Upper lobe of right lung (tissue), 1 donor: ENCODE results near the gene PC. TPM values are rescaled to one million over a fixed set of nuclear protein-coding genes. Genes with fewer than 3 reads are reported as not detected.

ENCODE experiments used
- ATAC-seq: fragments of 200-7000 bp; cut with Tn5 transposase; one replicate; pipeline ENCODE4 v1.9.1; 2020; ENCODE audit warnings: mild to moderate bottlenecking, moderate library complexity
- DNase-seq: peaks from one replicate; pipeline ENCODE4 v3.0.0-alpha.2; 2020
- H3K27ac ChIP-seq: fragments of 200-600 bp; one replicate; pipeline ENCODE4 v1.8.0; 2022
- H3K27me3 ChIP-seq: fragments of 200-600 bp; one replicate; pipeline ENCODE4 v1.8.0; 2022; ENCODE audit warnings: mild to moderate bottlenecking
- H3K36me3 ChIP-seq: fragments of 200-600 bp; one replicate; pipeline ENCODE4 v1.8.0; 2022
- H3K4me1 ChIP-seq: fragments of 200-600 bp; one replicate; pipeline ENCODE4 v1.8.0; 2022
- H3K4me3 ChIP-seq: fragments of 200-600 bp; one replicate; pipeline ENCODE4 v1.8.0; 2022; ENCODE audit warnings: mild to moderate bottlenecking
- H3K9me3 ChIP-seq: fragments of 200-600 bp; one replicate; pipeline ENCODE4 v1.8.0; 2022
- intact Hi-C: fragments of 100-400 bp; cut with DNase I; formaldehyde crosslinking; loops from one replicate; pipeline ENCODE4 v1.11.0; 2022
- total RNA-seq: library from RNA; stranded (reverse); fragmentation: NEBNext Ultra II Directional; extraction: Animal tissue kit (Norgen Biotek cat#: 25700); gene quantifications from one replicate; pipeline ENCODE4 v1.2.1, GENCODE V29; 2021
- TF ChIP-seq, protein P1 (sequence below): fragments of 200-600 bp; IDR thresholded peaks from one replicate; pipeline ENCODE4 v1.8.0; 2022; ENCODE audit warnings: antibody characterized with exemption
- donor health status: DM: no; HTN: yes; CAD: no; lungs with severe emphysema.

The PC gene
- total RNA-seq, 1 donor from 2014 or later: 12.7 TPM

DNA sequence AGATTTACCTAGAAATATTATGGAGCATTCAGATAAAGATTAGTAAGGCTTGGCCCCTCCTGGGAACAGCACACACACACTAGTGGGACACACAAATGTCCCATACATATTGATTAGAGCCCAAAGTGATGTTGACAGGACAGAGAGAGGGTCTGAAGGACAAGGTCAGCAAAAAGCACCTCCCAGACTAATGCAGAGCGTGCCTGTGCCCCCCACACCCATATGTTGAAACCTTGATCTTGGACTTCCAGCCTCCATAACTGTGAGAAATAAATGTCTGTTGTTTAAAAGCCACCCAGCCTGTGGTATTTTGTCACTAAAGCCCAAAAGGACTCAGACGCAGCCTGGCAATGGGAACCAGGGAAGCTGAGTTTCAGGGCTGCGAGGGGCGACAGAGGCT, 73.7 kb downstream of the PC start:
- Histone ChIP-seq H3K27me3 (no peaks in the 10 kb centered on the region), H3K4me3 (no peak overlapping the region), H3K4me1 (no peaks in the 10 kb centered on the region), H3K27ac (no peak overlapping the region), H3K9me3 (no peaks in the 10 kb centered on the region), H3K36me3 (no peaks in the 10 kb centered on the region)
- no peak for ATAC-seq
- TF ChIP-seq, protein P1, sequence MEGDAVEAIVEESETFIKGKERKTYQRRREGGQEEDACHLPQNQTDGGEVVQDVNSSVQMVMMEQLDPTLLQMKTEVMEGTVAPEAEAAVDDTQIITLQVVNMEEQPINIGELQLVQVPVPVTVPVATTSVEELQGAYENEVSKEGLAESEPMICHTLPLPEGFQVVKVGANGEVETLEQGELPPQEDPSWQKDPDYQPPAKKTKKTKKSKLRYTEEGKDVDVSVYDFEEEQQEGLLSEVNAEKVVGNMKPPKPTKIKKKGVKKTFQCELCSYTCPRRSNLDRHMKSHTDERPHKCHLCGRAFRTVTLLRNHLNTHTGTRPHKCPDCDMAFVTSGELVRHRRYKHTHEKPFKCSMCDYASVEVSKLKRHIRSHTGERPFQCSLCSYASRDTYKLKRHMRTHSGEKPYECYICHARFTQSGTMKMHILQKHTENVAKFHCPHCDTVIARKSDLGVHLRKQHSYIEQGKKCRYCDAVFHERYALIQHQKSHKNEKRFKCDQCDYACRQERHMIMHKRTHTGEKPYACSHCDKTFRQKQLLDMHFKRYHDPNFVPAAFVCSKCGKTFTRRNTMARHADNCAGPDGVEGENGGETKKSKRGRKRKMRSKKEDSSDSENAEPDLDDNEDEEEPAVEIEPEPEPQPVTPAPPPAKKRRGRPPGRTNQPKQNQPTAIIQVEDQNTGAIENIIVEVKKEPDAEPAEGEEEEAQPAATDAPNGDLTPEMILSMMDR: no peak
- no peak for DNase-seq
- intact Hi-C loops: no loop called here

DNA sequence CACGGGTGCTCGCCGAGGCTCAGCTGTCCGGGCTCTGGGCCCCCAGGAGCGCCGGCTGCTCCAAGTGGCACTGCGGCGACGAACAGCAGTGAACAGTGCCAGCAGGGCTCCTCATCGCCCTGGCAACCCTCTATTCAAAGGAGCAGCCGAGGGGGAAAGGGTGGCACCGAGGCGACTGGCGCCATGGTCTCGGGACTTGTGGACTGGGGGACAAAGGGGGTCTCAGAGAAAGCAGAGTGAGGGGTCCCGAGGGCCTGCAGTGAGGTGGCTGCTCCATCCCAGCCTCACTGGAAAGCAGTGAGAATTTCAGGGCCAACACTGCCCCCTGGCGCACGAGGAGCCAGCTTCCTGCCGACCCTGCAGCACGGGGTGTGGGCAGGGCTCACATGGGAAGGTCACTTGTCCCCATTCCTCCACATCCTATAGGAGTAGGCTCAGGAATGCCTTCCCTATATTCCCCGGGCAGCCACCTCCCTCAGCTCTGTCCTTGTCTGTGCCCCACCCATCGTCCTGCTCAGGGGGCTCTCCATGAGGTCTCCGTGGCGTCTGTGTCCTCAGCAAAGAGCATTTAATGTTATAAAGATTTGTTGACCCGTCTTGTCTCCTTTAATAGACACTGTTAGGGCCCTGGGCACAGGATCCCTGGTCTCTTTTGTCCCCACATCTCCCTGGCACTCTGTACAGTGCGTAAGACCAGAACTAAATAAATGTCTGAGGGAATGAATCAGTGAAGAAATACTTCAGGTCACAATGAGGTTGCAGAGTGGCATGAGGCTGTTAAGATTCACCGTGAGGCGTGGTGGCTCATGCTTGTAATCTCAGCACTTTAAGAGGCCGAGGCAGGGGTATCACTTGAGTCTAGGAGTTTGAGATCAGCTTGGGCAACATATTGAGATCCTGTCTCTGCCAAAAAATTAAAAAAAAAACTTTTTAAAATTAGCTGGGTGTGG, 74.9 kb downstream of the PC start:
- Histone ChIP-seq H3K27ac (no peak overlapping the region), H3K36me3 (no peaks in the 10 kb centered on the region), H3K4me1 (no peaks in the 10 kb centered on the region), H3K4me3 (peak overlapping the region; percentile 5), H3K9me3 (no peaks in the 10 kb centered on the region), H3K27me3 (no peaks in the 10 kb centered on the region)
- peak; percentile 85 for ATAC-seq
- TF ChIP-seq, protein P1: peak; percentile 61
- peak; percentile 89 for DNase-seq
- intact Hi-C loops: no loop called here

DNA sequence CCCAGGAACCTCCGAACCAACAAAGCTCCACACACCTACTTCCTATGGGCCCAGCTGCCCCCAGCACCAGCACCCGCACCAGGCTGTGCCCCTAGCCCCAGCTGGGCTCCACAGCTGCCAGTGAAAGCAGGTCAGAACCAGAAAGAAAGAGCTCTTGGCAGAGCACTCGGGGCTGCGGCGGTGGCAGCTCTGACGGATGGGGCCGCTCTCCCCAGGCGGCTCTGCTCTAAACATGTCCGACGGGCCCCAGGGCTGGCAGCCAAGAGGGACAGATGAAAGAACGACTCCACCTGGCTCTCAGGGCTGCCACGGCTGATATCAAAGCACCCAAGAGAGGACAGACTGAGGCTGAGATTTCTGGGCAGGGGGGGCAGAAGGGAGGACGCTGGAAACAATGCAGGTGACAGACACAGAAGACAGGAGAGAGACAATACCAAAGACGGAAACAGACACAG, 75.6 kb downstream of the PC start:
- DNase-seq: no peak
- ATAC-seq: peak; percentile 14
- Histone ChIP-seq H3K27ac (no peak overlapping the region), H3K27me3 (no peaks in the 10 kb centered on the region), H3K4me3 (peak overlapping the region; percentile 5), H3K9me3 (no peaks in the 10 kb centered on the region), H3K4me1 (no peaks in the 10 kb centered on the region), H3K36me3 (no peaks in the 10 kb centered on the region)
- TF ChIP-seq, protein P1: no peak
- intact Hi-C loops: no loop called here

DNA sequence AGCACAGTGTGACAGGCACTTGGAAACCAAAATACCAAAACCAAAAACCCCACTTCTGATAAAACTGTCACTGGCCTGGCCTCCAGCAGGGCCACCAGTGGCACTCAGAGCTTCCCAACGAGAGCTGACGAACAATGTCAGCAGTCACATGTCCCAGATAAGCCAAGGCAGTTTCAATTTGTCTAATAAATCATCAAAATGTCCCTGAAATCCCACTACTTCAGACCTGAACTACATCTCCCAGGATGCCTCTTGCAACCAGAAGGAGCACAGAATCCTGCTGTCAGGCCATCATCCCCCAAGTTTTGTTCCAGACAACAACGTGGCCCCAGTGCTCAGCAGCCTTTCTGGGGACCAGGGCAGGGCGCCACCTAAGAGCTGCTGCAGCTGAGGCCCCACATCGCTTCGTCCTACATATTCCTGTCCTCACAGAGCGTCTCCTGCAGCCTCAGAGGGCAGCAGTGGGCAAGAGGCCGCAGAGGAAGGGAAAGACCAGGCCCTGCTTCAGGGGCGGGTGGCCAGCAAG, 76.2 kb downstream of the PC start:
- DNase-seq (no peak), ATAC-seq (no peak)
- H3K4me1 ChIP-seq: no peaks in the 10 kb centered on the region
- intact Hi-C loops: no loop called here
- no peaks in the 10 kb centered on the region for H3K36me3 ChIP-seq
- no peaks in the 10 kb centered on the region for H3K27me3 ChIP-seq
- H3K27ac ChIP-seq: no peak overlapping the region
- TF ChIP-seq, protein P1: no peak
- H3K9me3 ChIP-seq: no peaks in the 10 kb centered on the region
- H3K4me3 ChIP-seq: no peak overlapping the region

DNA sequence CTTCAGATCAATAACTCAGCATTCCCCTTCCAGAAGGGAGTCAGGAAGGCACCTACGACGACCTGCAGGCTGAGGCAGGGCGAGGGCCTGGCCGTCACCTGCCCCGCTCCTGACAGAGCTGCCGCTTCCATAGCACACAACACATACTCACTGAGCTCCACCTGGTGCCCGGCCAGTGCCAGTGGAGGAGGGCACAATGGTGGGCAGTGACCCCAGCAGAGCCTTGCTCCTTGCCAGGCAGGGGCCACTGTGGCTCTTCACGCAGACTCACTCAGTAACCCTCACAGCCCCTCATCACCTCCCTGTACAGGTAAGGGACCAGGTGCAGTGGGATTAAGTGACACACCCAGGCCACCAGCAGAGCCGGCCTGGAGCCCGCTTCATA, 76.7 kb downstream of the PC start:
- no peaks in the 10 kb centered on the region for H3K9me3 ChIP-seq
- DNase-seq (no peak), ATAC-seq (no peak)
- TF ChIP-seq, protein P1: no peak
- intact Hi-C loops: no loop called here
- H3K4me1 ChIP-seq: no peaks in the 10 kb centered on the region
- H3K4me3 ChIP-seq: no peak overlapping the region
- no peaks in the 10 kb centered on the region for H3K27me3 ChIP-seq
- H3K27ac ChIP-seq: no peak overlapping the region
- no peaks in the 10 kb centered on the region for H3K36me3 ChIP-seq
